Body of pancreas (tissue), 4 donors: Measurements from ENCODE around the gene SLAIN2.

ENCODE experiments used
- POLR2A ChIP-seq, 3 donors: fragments of 450-650 bp; IDR thresholded peaks; one replicate each; pipeline ENCODE4 v1.6.1; 2016; ENCODE audit warnings: antibody characterized with exemption in 3 of 3, mild to moderate bottlenecking in 2 of 3
- TF ChIP-seq, protein P1 (sequence below), 7 experiments: fragments of 450-650 bp in 4 of 7; fragments of 200-600 bp in 3 of 7; sonication (generic) in 3 of 7; IDR thresholded peaks; one replicate each; pipeline ENCODE4 v1.5.1; 2016 to 2019; ENCODE audit warnings: antibody characterized with exemption in 7 of 7

DNA sequence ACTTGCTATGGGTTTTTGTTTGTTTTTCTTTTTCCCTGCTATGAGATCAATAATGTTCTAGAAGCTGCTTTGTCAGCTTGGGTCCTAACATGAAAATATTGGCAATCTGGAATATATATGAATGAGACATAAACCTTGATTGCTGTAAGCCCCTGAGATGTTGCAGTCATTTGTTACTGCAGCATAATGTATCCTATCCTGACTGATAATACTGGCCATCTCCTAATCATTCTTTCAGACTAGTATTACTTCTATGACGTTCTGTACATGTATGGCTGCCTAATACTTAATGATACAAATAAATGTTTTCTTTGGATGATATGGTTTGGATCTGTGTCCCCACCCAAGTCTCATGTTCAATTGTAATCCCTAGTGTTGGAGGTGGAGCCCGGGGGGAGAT lies 19.3 kb upstream of the SLAIN2 start:
- no peak for TF ChIP-seq POLR2A (IDR thresholded peaks at IDR 0.05)
- TF ChIP-seq, protein P1, sequence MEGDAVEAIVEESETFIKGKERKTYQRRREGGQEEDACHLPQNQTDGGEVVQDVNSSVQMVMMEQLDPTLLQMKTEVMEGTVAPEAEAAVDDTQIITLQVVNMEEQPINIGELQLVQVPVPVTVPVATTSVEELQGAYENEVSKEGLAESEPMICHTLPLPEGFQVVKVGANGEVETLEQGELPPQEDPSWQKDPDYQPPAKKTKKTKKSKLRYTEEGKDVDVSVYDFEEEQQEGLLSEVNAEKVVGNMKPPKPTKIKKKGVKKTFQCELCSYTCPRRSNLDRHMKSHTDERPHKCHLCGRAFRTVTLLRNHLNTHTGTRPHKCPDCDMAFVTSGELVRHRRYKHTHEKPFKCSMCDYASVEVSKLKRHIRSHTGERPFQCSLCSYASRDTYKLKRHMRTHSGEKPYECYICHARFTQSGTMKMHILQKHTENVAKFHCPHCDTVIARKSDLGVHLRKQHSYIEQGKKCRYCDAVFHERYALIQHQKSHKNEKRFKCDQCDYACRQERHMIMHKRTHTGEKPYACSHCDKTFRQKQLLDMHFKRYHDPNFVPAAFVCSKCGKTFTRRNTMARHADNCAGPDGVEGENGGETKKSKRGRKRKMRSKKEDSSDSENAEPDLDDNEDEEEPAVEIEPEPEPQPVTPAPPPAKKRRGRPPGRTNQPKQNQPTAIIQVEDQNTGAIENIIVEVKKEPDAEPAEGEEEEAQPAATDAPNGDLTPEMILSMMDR (IDR thresholded peaks at IDR 0.05): no peak
